HG02678 (cell line): ENCODE results near the gene ROS1.
"Not testable (repeated sequence)": the region's sequence is repeated elsewhere in the genome, so short reads cannot be mapped to it uniquely, and the experiment has no call there.

Experiments used
- ATAC-seq: cut with Tn5 transposase; IDR thresholded peaks from one replicate; pipeline ENCODE4 v1.9.1; 2021; ENCODE audit warnings: mild to moderate bottlenecking, moderate library complexity; ENCODE audit not compliant: unreplicated experiment

The ROS1 gene

DNA sequence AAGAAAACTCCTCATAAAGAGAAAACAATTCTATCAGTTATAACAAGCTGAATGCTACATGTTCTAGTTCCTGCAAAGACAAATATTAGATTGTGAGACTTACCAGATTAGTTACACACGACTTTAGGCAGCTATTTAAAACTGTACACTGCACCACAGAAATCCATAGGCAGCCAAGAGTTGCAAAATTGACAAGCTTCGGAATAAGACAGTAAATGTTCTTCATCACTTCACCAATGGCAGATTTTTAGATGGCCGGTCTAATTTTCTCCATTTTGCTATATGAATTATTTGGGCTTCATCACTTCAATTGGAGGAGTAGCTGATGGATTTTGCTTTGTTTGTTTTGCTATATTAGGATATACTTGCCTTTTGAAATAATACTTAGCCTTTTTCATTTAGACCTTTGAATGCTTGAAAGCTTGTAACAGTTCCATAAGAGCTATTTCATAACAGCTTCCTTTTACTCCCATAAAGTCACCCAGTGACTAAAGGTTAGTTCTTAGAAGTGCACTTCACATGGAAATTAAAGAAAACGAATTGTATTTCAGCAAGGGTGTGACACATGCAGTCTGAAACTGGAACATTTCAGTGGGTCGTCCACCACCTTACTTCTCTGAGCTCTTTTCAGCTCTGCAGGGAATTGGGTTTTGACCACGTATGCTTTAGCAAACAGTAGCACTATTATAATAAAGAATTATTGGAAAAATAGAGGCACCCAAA lies at the start of gene ROS1:
Gene ROS1, minus strand, starts transcription at position 512 of the 723 bp plus-strand sequence. Its CDS starts 286 bp downstream, at position 226.
- ATAC-seq = no peak

DNA sequence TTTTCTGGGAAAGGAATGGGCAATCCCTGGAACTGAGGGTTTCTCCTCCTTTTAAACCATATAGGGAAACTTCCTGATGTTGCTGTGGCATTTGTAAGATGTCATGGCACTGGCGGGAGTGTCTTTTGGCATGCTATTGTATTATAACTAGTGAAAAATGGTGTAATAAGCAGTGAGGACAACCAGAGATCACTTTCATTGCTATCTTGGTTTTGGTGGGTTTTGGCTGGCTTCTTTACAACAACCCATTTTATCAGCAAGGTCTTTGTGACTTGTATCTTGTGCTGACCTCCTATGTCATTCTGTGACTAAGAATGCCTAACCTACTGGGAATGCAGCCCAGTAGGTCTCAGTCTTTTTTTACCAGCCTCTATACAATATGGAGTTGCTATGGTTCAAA lies 47.7 kb upstream of the ROS1 start:
- ATAC-seq = no peak

DNA sequence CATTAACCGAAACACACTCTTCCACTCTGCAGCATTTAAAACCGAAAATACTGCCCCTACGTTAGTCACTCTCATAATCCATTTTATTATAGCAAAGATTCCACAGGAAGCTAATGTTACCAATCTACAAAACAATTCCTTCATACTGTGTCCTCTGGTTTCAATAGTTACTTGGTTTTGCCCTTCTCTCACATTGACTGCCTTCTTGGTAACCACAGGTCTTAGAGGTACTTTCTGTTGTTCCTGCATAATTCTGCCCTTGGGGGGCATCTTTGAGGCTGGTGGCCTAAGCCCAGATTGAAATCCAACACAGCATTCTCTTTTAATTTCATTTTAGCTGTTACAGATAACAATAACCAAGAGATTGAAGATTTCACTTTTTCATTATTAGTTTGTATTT lies 46.9 kb upstream of the ROS1 start:
- ATAC-seq = no peak

DNA sequence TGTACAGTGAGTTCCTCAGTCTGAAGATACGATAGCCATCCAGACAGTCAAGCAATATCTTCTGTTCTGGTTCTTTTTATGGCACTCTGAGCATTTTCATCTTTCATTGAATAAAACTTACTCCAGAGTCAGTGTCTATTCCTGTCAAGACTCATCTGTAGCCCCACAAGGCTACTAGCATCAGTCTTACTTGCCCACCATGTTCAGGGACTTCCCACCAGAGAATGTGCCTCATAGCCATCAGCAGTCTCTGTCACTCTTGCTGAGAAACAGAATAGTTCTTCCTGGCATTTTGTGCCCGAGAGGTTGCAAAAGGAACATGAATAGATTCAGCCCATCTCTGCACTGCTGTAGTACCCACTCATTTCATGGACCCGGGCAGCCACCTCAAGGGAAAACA lies 44.0 kb upstream of the ROS1 start:
- no peak for ATAC-seq

DNA sequence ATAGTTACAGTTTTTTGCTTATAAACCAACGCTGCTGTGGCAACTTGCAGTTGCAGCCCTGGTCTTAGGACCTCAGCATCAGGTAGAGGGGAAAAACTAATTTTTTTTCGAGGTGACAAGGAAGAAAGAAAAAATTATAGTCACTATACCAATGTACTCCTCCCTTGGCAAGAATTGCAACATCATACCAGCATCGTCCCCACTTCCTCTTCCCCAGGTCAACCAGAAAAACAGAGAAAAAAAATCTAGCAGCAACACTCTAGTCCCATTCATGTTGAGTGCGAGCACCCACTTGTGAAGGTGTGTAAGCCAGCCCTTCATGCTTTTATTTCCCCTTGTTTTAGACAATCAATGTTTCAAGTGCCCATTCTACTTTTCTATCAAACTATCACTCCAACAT lies 43.6 kb upstream of the ROS1 start:
- ATAC-seq = no peak

DNA sequence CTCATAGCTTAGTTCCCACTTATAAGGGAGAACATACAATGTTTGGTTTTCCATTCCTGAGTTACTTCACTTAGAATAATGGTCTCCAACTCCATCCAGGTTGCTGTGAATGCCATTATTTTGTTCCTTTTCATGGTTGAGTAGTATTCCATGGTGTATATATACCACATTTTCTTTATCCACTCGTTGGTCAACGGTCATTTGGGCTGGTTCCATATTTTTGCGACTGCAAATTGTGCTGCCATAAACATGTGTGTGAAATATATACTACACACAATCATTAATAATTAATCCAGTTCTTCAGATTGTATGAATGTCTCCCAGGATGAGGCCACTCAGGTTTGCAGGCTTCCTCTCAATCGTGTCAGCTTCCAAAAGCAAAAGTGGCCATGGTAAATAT lies 42.8 kb upstream of the ROS1 start:
- ATAC-seq = not testable (repeated sequence)

DNA sequence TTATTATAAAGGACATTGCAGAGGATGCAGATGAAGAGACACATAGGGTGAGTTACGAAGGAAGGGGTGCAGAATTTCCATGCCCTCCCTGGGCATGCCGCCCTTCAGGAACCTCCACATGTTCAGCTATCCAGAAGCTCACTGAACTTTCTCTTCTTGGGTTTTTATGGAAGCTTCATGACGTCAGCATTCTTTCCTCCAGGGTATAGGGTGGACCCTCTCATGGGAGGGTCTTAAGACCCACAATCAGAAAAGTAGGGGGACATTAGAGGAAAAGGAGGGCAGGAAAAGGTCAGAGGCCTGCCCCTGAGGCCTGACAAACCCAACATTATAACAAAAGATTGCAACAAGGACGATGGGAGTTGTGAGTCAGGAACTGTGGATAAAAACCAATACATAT lies 42.1 kb upstream of the ROS1 start:
- ATAC-seq = no peak

DNA sequence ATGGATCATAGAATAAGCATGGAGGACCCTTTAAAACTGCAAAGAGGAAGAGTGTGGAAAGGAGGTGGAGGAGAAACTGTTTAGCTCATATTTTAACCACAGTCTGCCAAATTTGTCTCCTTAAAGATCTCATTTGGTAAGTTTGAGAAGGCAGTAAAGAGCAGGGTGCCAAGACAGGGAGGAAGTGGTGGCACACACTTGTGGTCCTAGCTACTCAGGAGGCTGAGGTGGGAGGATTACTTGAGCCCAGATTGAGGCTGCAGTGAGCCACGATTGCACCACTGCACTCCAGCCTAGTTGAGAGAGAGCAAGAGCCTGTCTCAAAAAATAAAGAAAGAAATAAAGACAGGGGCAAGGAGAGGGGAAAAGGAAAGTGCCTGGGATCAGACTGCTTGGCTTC lies 39.9 kb upstream of the ROS1 start:
- no peak for ATAC-seq

DNA sequence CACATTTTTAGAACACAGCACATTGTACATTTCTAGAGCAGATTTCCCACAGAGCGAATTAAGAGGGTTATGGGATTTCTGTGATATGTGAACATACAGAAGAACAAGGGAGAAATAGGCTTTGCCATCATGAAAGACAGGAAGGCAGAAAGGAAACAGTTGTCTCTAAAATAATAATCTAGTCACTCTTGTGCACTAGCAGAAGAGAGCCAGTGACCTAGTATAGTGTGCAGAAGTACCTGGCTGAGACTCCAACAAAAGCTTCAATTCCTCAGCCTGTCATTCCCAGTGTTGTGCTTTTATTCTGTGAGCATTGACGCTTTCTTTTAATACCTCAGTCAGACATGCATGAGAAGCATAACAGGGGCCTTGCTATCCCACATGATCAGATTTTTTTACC lies 39.0 kb upstream of the ROS1 start:
- ATAC-seq = no peak

DNA sequence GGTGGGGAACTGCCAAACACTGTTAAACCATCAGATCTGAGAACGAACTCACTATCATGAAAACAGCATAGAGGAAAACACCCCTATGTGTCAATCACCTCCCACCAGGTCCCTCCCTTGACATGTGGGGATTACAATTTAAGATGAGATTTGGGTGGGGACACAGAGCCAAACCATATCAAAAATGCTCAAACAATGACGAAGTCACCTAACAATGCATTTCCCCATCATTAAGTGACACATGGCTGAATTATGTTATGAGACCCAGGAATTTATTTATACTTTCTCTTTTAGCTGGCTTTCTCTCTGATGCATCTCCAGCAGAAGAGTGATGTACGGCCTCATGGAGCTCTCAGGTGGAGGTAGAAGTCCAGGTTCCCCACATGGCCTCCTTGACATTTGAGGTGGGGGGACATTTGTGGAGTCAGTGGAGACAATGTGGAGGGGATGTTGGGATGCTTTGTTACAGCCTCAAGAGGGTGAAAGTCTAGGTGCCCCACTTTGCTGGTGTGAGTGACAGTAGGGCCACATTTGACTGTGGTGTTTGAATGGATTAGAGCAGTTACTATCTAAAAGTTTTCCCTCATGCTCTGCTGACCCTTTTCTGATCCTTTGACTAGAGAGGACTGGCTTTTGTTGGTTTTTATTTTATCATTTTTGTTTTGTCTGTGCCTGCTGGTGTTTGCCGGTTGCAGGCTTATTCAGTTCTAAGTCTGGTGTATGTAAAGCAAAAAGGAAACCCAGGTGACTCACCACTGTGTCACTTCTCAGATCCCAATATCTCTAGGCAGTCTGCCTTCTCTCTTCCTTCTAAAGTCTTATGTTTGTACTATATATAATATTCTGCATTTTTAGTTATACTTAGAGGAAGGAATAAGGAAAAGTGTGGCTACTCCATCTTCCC lies 38.3 kb upstream of the ROS1 start:
- no peak for ATAC-seq

DNA sequence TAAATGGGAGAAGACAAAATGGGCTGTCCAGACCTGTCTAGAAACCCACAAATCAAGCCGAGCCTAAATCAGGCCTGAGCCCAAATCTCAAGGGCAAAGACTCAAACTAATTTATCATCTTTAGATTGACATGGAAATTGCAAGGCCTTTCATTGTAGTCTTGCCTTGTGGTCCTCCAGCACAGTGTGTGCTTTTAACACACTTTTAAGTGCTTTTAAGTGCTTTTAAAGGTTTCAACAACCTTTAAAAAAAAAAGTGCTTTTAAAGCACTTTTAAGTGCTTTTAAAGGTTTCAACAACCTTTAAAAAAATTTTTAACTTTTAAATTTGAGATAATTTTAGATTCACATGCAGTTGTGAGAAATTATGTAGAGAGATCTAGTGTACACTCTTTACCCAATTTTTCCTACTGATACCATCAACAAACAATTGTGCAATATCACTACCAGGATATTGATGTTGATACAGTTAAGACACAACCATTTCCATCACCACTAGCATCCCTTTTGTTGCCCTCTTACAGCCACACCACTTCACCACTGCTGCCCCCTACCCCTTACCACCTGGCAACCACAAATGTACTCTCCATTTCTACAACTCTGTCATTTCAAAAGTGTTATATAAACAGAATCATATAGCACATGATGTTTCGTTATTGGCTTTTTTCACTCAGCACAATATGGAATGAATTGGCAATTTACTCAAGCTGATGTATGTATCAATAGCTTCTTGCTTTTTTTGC lies 33.6 kb upstream of the ROS1 start:
- ATAC-seq = no peak

DNA sequence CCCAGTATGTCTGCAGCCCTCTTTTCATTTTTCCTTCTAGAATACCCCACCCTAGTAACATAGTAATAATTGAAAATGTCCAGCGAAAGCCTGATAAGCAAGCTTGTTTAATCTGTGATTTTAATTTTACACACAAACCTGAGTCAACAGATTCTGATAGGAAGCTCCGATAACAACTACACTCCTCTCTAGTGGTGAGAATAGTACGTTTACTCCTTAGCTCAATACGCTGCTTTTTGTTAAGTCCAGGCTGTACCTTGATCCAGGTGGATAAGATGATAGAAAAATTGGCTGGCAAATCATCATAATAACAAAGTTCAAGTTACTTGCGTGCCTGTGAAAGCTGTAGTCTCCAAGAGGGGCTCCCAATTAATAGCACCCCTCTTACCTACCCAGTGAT lies 31.3 kb upstream of the ROS1 start:
- ATAC-seq = no peak

DNA sequence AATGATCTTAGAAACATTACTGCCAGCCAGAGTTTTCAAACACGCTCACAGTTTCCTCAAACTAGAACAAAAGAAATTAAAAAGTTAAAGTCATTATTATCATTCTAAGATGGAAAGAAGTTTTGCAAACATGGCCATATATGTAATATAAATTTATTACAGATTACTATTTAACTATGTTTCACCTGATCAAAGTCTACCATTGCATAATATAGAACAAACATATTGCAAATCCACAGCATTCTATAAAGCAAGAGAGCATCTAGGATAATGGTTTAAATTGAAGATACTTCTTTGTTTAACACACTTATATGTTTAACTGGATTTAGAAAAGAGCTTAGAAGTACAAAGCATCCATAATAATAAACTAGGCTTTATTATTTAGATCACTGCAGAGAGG lies 30.5 kb upstream of the ROS1 start:
- no peak for ATAC-seq

DNA sequence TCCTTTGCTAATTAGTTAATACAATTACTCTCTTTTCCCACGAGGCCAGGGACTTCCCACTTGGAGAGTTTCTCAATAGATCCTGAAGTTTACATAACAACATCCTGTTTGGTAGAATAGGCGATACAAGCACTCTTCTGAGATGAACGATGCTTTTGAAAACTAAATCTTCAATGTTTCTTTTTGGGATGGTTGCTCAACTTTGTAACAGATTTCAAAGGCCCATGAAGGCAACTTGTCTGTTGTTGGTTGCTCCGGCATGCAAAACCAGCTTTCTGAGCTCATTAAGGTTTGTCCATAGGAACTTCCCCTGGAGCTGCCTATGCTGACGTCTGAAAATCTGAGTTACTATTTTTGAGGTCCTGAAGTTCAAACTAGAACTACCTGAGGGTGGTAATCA lies 25.9 kb upstream of the ROS1 start:
- no peak for ATAC-seq

DNA sequence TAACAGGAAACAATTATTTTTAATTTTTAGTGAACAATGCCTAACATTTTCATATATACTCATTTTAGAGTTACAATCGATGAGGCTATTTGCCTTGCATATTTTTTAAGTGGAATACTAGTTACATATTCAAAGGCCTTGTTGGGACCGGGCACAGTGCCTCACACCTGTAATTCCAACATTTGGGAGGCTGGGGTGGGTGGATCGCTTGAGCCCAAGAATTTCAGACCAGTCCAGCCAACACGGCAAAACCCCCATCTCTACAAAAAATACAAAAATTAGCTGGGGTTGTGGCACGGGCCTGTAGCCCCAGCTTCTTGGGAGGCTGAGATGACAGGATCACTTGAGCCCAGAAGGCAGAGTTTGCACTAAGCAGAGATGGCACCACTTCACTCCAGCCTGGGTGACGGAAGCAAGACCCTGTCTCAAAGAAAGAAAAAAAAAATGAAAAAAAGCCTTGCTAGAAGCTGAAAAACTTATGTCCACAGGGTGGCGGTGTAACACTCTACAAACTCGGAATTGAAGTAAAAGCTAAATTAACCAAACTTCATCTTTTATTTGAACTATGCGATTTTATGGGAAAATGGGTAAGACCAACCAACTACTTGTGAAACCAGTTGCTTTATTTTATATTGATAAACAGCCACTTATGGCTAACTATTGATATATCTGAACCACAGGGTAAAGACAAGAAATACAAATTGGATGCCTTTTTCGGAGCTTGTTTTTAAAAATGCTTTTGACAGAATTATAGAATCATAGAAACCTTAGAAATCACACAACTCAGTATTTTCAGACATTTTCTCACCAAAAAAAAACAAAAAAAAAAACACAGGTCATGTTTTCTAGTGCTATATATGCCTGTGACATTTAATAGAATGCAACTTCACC lies 24.1 kb upstream of the ROS1 start:
- no peak for ATAC-seq

DNA sequence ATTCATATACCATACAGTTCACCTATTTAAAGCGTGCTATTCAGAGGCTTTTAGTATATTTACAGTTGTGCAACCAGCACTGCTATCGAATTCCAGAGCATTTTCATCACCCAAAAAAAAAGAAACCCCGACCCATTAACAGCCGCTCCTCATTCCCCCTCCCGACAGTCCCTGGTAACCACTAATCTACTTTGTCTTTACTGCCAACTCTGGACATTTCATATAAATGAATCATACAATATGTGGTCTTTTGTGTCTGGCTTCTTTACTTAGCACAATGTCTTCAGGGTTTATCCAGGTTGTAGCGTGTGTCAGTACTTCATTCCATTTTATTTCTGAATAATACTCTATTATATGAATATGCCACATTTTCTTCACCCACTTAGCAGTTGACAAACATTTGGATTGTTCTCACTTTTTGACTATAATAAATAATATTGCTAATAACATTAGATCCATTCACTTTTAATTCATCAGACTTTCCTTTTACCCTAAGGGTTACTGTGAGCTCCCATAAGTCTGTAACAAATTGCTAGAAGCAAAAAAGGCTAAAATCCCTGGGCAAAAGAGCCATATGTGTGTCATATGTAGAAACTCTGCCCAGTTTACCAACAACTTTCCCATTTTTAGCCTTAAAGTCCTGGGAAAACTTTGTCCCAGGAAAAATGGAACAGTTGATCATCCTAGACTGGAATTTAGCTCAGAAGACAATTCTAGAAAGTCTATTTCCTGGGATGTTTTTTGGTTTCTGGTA lies 23.2 kb upstream of the ROS1 start:
- ATAC-seq = no peak

DNA sequence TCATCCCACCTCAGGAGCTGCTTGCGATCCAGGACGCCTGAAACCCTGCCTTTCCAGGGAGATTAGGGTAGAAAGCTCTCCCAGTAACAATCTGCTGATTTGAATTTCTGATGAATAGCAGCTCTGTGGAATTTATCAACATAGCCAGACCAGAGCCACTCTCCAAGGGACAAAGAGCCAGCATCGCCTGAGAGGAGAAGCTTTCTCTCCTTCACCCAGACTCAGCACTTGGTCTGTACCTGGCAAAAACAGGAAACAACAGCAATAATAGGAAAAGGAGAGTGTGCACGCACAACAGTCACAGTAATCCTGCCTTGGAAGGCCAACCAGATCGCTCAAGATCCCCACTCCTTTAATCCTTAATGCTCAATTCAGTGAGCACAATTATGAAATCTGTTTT lies 22.3 kb upstream of the ROS1 start:
- no peak for ATAC-seq

DNA sequence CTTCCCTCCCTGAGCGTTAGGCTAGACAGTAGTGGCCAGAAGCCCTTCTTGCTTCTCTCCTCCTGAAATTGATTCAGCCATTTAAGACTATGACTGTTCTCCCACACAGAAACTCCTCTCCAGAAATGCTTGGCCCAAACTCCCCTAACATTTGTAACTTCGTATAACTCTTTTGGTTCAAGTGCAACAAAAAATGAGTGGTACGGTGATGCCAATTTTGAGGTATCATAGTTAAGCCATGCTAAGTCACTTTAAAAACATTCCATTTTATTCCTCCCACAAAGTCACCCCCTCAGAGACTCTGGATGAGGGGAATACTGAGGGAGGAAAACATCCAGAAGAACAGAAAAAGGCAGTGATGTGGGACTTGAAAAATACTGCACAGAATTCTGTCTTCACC lies 21.1 kb upstream of the ROS1 start:
- no peak for ATAC-seq

DNA sequence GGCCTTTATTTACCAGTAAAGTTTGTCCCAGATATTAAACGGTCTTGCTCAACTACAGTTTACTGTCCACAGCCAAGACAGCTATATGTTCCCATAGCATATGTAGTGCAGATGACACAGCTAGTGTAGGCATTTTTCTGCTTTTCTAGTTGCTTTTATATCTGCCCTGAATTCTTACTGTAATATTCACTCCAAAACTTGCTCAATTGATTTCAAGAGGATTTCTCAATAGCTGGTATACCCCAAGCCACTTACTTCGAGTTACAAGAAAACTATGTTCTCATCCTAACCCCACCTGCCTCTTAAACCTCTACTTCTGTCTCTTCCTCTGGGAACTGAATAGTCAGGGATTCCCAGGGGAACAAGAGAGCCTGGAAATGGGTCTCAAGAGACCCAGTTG lies 18.9 kb upstream of the ROS1 start:
- ATAC-seq = no peak

DNA sequence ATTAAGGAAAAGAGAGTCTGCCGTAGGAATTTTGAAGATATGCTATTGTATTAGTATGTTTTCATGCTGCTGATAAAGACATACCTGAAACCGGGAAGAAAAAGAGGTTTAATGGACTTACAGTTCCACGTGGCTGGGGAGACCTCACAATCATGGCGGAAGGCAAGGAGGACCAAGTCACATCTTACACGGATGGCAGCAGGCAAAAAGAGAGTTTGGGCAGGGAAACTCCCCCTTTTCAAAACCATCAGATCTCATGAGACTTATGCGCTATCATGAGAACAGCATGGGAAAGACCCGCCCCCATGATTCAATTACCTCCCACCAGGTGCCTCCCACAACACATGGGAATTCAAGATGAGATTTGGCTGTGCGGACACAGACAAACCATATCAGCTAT lies 16.6 kb upstream of the ROS1 start:
- not testable (repeated sequence) for ATAC-seq
